HCT116 (cell line): Measurements from ENCODE around the gene SLC27A3. TPM values are rescaled to one million over a fixed set of nuclear protein-coding genes. Genes with fewer than 3 reads are reported as not detected.

Experiments used
- ATAC-seq: fragments of 200-7000 bp; cut with Tn5 transposase; 2 replicates; pipeline ENCODE4 v1.9.1; 2020; ENCODE audit warnings: mild to moderate bottlenecking, moderate library complexity
- BruUV-seq: library from RNA; stranded (reverse); fragments of 400-500 nt; replicated peaks from 2 replicates; lab custom pipeline; 2021; lab: Mats Ljungman, UMichigan
- CTCF ChIA-PET: fragments of 300-600 bp; sonication (Branson Sonifier 250); formaldehyde crosslinking; loops from one replicate; lab custom pipeline; 2021; ENCODE audit warnings: antibody characterized with exemption; lab: Charles Lee
- POLR2A ChIA-PET: fragments of 300-600, 350-600 bp; sonication (Branson Sonifier 250); formaldehyde crosslinking; loops from one replicate; lab custom pipeline; 2021; ENCODE audit warnings: antibody characterized with exemption; lab: Charles Lee
- RAD21 ChIA-PET, 2 experiments: fragments of 300-600 bp; sonication (Branson Sonifier 250); formaldehyde crosslinking; loops; one replicate each; lab custom pipeline; 2023; ENCODE audit warnings: low total read pairs in 2 of 2; ENCODE audit not compliant: uncharacterized antibody in 2 of 2, unreplicated experiment in 2 of 2, low non-redundant PET in 1 of 2; lab: Charles Lee
- DNase-seq: peaks from one replicate; pipeline ENCODE4 v3.0.0-alpha.2; 2010; ENCODE audit warnings: low read depth, low spot score
- H2AFZ ChIP-seq: fragments of 200-600 bp; shearing (Covaris generic), sonication (generic); 2 replicates; pipeline ENCODE4 v1.6.1; 2017; ENCODE audit warnings: low read depth, mixed run types, mixed read lengths, antibody characterized with exemption, low read length; ENCODE audit not compliant: poor library complexity, severe bottlenecking
- H3K27ac ChIP-seq: 2 replicates; pipeline ENCODE4 v1.5.1; 2012; ENCODE audit warnings: low read depth, low read length
- H3K27me3 ChIP-seq: fragments of 200-600 bp; sonication (generic); 2 replicates; pipeline ENCODE4 v1.6.1; 2016; ENCODE audit warnings: mixed run types, low read length, mixed read lengths; ENCODE audit not compliant: insufficient read depth
- H3K36me3 ChIP-seq, 2 experiments: fragments of 200-500 bp in 1 of 2; fragments of 200-600 bp in 1 of 2; sonication (Bioruptor generic) in 1 of 2; sonication (generic) in 1 of 2; 2 replicates each; pipeline versions ENCODE4 v1.5.1 to v1.6.1; 2014 to 2016; ENCODE audit warnings: low read length in 2 of 2, inconsistent platforms in 1 of 2, mixed read lengths in 1 of 2, mixed run types in 1 of 2; ENCODE audit not compliant: insufficient read depth in 2 of 2, control insufficient read depth in 1 of 2
- H3K4me1 ChIP-seq, 2 experiments: fragments of 200-600 bp in 1 of 2; sonication (generic) in 1 of 2; 2 replicates each; pipeline versions ENCODE4 v1.5.1 to v1.6.1; 2012 to 2017; ENCODE audit warnings: low read length in 2 of 2, inconsistent platforms in 1 of 2, mild to moderate bottlenecking in 1 of 2, mixed read lengths in 1 of 2, mixed run types in 1 of 2, moderate library complexity in 1 of 2; ENCODE audit not compliant: insufficient read depth in 2 of 2, control insufficient read depth in 1 of 2
- H3K4me2 ChIP-seq: fragments of 200-600 bp; sonication (generic); 2 replicates; pipeline ENCODE4 v1.6.1; 2017; ENCODE audit warnings: mixed run types, low read length, mixed read lengths
- H3K4me3 ChIP-seq, 2 experiments: fragments of 200-600 bp in 1 of 2; sonication (generic) in 1 of 2; replicated peaks in 1 of 2; 2 replicates each; pipeline ENCODE4 v1.5.1; 2011 to 2016; ENCODE audit warnings: low read length in 2 of 2, control low read depth in 1 of 2, low read depth in 1 of 2, mild to moderate bottlenecking in 1 of 2, mixed read lengths in 1 of 2, mixed run types in 1 of 2
- H3K79me2 ChIP-seq: fragments of 200-600 bp; sonication (generic); 2 replicates; pipeline ENCODE4 v1.6.1; 2017; ENCODE audit warnings: mild to moderate bottlenecking, mixed run types, low read length, moderate library complexity, mixed read lengths; ENCODE audit not compliant: insufficient read depth
- H3K9ac ChIP-seq: fragments of 200-600 bp; sonication (generic); 2 replicates; pipeline ENCODE4 v1.6.1; 2016; ENCODE audit warnings: low read length, mixed read lengths
- H3K9me2 ChIP-seq: fragments of 200-600 bp; sonication (generic), shearing (Covaris generic); 2 replicates; pipeline ENCODE4 v1.6.1; 2017; ENCODE audit warnings: mixed run types, mild to moderate bottlenecking, moderate library complexity; ENCODE audit not compliant: insufficient read depth
- H3K9me3 ChIP-seq, 2 experiments: fragments of 200-500 bp in 1 of 2; fragments of 200-600 bp in 1 of 2; sonication (Bioruptor generic) in 1 of 2; sonication (generic) in 1 of 2; 2 replicates each; pipeline ENCODE4 v1.6.1; 2014 to 2017; ENCODE audit warnings: low read length in 2 of 2, mixed read lengths in 2 of 2, inconsistent platforms in 1 of 2, low read depth in 1 of 2, mild to moderate bottlenecking in 1 of 2, mixed run types in 1 of 2, moderate library complexity in 1 of 2; ENCODE audit not compliant: control insufficient read depth in 1 of 2, insufficient read depth in 1 of 2
- H4K20me1 ChIP-seq: fragments of 200-600 bp; sonication (generic), shearing (Covaris generic); 2 replicates; pipeline ENCODE4 v1.6.1; 2017; ENCODE audit warnings: mixed run types, mild to moderate bottlenecking, moderate library complexity; ENCODE audit not compliant: insufficient read depth
- CEBPB ChIP-seq: IDR thresholded peaks from 2 replicates; pipeline ENCODE4 v1.6.1; 2012; ENCODE audit warnings: low read depth
- ELF1 ChIP-seq: IDR thresholded peaks from 2 replicates; pipeline ENCODE4 v1.6.1; 2012; ENCODE audit warnings: low read depth, borderline replicate concordance
- EZH2 ChIP-seq: fragments of 200-600 bp; sonication (generic); IDR thresholded peaks from 2 replicates; pipeline ENCODE4 v1.6.1; 2017; ENCODE audit warnings: antibody characterized with exemption, mixed run types
- EZH2phosphoT487 ChIP-seq: fragments of 200-600 bp; IDR thresholded peaks from 2 replicates; pipeline ENCODE4 v1.6.1; 2018; ENCODE audit warnings: antibody characterized with exemption, borderline replicate concordance
- FOSL1 ChIP-seq: IDR thresholded peaks from 2 replicates; pipeline ENCODE4 v1.6.1; 2012; ENCODE audit warnings: low read depth
- JUND ChIP-seq: IDR thresholded peaks from 2 replicates; pipeline ENCODE4 v1.6.1; 2012
- MAX ChIP-seq: IDR thresholded peaks from 2 replicates; pipeline ENCODE4 v1.6.1; 2012
- POLR2AphosphoS5 ChIP-seq: IDR thresholded peaks from 2 replicates; pipeline ENCODE4 v1.6.1; 2011; ENCODE audit warnings: mild to moderate bottlenecking, low read depth, low read length, moderate library complexity
- RAD21 ChIP-seq: IDR thresholded peaks from 2 replicates; pipeline ENCODE4 v1.6.1; 2012; ENCODE audit warnings: low read depth, mild to moderate bottlenecking
- REST ChIP-seq: IDR thresholded peaks from 2 replicates; pipeline ENCODE4 v1.6.1; 2012; ENCODE audit warnings: low read depth
- SIN3A ChIP-seq: IDR thresholded peaks from 2 replicates; pipeline ENCODE4 v1.6.1; 2012; ENCODE audit warnings: low read depth
- SP1 ChIP-seq: IDR thresholded peaks from 2 replicates; pipeline ENCODE4 v1.6.1; 2012; ENCODE audit warnings: low read depth
- SRF ChIP-seq: IDR thresholded peaks from 2 replicates; pipeline ENCODE4 v1.6.1; 2012; ENCODE audit warnings: low read depth
- YY1 ChIP-seq: IDR thresholded peaks from 2 replicates; pipeline ENCODE4 v1.6.1; 2011; ENCODE audit warnings: low read length, low read depth, moderate library complexity, mild to moderate bottlenecking; ENCODE audit not compliant: insufficient replicate concordance; ENCODE audit errors: extremely low read depth
- intact Hi-C: fragments of 100-400 bp; cut with micrococcal nuclease; formaldehyde crosslinking; loops from 2 replicates; pipeline ENCODE4 v1.10.0; 2022
- total RNA-seq: library from RNA; stranded (reverse); gene quantifications from one replicate; pipeline ENCODE4 v1.2.1, GENCODE V29; 2021; ENCODE audit not compliant: unreplicated experiment

Gene SLC27A3
- total RNA-seq, 1 experiment from 2014 or later, result 14.3 TPM

GRCh38 chr1:153774026-153774595 is 1.1 kb upstream of the SLC27A3 start:
- ChIA-PET RAD21 (interaction anchor here in 1 of 2 experiments (0.7 kb wide), 1 partner anchor 213 kb away, joined by 3 read pairs; no protein-coding TSS in a partner anchor), POLR2A (no interaction called here), CTCF (interaction anchor here (0.7 kb wide), 1 partner anchor 264 kb away, joined by 4 read pairs; no protein-coding TSS in a partner anchor)
- H3K9me2 ChIP-seq, result no peaks in the 10 kb centered on the region
- DNase-seq (no peak), ATAC-seq (no peak)
- no peaks in the 10 kb centered on the region for H3K79me2 ChIP-seq
- no peaks in the 10 kb centered on the region for H3K27me3 ChIP-seq
- no peak overlapping the region for H3K4me2 ChIP-seq
- intact Hi-C loops, result loop anchor here (10.0 kb wide), 1 partner anchor 99 kb away; the partner anchor contains the start of genes ILF2 and NPR1
- no peak overlapping the region for H3K4me3 ChIP-seq
- no peak for TF ChIP-seq YY1
- TF ChIP-seq RAD21, result no peak
- TF ChIP-seq EZH2, result no peak
- TF ChIP-seq POLR2AphosphoS5, result no peak
- TF ChIP-seq REST, result no peak
- no peak for TF ChIP-seq SRF
- no peak for TF ChIP-seq EZH2phosphoT487
- no peak for TF ChIP-seq FOSL1
- TF ChIP-seq ELF1, result no peak
- no peak for TF ChIP-seq MAX
- no peak for TF ChIP-seq SIN3A
- TF ChIP-seq CEBPB, result no peak
- no peak for TF ChIP-seq JUND
- TF ChIP-seq SP1, result no peak
- no peak overlapping the region for H3K9ac ChIP-seq
- H2AFZ ChIP-seq, result no peak overlapping the region
- peaks cover 14 to 26% of the 10 kb centered on the region in 2 experiments for H3K4me1 ChIP-seq
- no TSS peak for BruUV-seq
- no peaks in the 10 kb centered on the region for H3K9me3 ChIP-seq
- peak overlapping the region; percentile 96; the same call in 1 of the 2 replicates for H3K27ac ChIP-seq
- H3K36me3 ChIP-seq, result peaks cover 9 to 21% of the 10 kb centered on the region in 2 experiments; a peak in 3 of 4 replicates
- H4K20me1 ChIP-seq, result no peaks in the 10 kb centered on the region
